SJCRH30 (cell line): Measurements from ENCODE around the gene DAAM2. TPM values are rescaled to one million over a fixed set of nuclear protein-coding genes. Genes with fewer than 3 reads are reported as not detected.

ENCODE experiments used
- DNase-seq, 2 experiments: peaks; one replicate each; pipeline ENCODE4 v3.0.0-alpha.2; 2015 to 2020
- H3K27ac ChIP-seq: fragments of 250-450 bp; sonication (Bioruptor Pico); 2 replicates; pipeline ENCODE4 v1.5.1; 2020; ENCODE audit warnings: mild to moderate bottlenecking, moderate library complexity
- H3K27me3 ChIP-seq: fragments of 250-450 bp; sonication (Bioruptor Pico); 2 replicates; pipeline ENCODE4 v1.5.1; 2020; ENCODE audit warnings: mild to moderate bottlenecking, moderate library complexity
- H3K36me3 ChIP-seq: fragments of 250-450 bp; sonication (Bioruptor Pico); 2 replicates; pipeline ENCODE4 v1.5.1; 2020; ENCODE audit warnings: mild to moderate bottlenecking, moderate library complexity
- H3K4me1 ChIP-seq: fragments of 250-450 bp; sonication (Bioruptor Pico); 2 replicates; pipeline ENCODE4 v1.5.1; 2020; ENCODE audit warnings: mild to moderate bottlenecking, moderate library complexity
- H3K4me3 ChIP-seq: fragments of 250-450 bp; sonication (Bioruptor Pico); 2 replicates; pipeline ENCODE4 v1.5.1; 2020; ENCODE audit warnings: mild to moderate bottlenecking, moderate library complexity
- H3K9me3 ChIP-seq: fragments of 250-450 bp; sonication (Bioruptor Pico); replicated peaks from 2 replicates; pipeline ENCODE4 v1.5.1; 2020; ENCODE audit warnings: mild to moderate bottlenecking, moderate library complexity
- total RNA-seq: library from RNA; depleted of rRNA; stranded (reverse); fragments of >200 nt; shearing (Covaris generic); gene quantifications from 2 replicates; pipeline ENCODE4 v1.2.3, GENCODE V29; 2014

Gene DAAM2
- total RNA-seq, 1 experiment from 2014 or later: 3.5 TPM

DNA sequence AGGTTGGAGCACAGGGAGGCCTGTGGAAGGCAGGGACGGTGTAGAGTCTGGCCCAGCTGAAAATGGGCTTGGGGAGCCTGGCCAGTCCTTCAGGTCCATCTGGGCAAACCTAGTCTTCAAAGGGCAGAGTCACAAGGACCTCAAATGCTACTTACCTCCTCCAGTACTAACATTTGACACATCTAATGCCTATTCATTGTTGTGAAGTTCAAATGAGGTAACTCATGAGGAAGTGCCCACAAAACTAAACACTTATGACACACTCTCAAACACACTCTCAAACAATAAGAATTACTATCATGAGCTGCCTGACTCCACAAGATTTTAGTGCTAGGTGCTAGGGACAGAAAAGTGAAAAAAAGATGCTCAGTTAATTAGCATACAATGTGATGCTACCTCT, 27.1 kb downstream of the DAAM2 start:
- Histone ChIP-seq H3K4me3 (no peak overlapping the region), H3K27ac (peak overlapping the region; percentile 32), H3K27me3 (no peaks in the 10 kb centered on the region), H3K9me3 (no peaks in the 10 kb centered on the region), H3K36me3 (no peaks in the 10 kb centered on the region), H3K4me1 (peaks cover 19% of the 10 kb centered on the region)
- DNase-seq: no peak

DNA sequence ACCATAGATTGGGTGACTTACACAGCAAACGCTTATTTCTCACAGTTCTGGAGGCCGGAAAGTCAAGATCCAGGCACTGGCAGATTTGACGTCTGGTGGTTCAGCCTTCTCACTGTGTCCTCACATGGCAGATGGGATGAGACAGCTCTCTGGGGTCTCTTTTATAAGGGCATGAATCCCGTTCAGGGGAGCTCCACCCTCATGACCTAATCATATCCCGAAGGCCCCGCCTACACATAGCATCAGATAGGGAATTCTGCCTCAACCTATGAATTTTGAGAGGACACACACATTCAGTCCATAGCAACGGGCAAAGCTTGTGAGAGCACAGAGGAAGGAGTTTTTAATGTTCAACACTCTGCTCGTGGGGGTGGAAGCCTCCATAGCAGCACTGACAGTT, 27.5 kb downstream of the DAAM2 start:
- DNase-seq: no peak
- H3K4me3 ChIP-seq: no peak overlapping the region
- no peaks in the 10 kb centered on the region for H3K27me3 ChIP-seq
- no peaks in the 10 kb centered on the region for H3K9me3 ChIP-seq
- peaks cover 22% of the 10 kb centered on the region for H3K4me1 ChIP-seq
- no peak overlapping the region; the same call in 1 of the 2 replicates for H3K27ac ChIP-seq
- no peaks in the 10 kb centered on the region for H3K36me3 ChIP-seq

DNA sequence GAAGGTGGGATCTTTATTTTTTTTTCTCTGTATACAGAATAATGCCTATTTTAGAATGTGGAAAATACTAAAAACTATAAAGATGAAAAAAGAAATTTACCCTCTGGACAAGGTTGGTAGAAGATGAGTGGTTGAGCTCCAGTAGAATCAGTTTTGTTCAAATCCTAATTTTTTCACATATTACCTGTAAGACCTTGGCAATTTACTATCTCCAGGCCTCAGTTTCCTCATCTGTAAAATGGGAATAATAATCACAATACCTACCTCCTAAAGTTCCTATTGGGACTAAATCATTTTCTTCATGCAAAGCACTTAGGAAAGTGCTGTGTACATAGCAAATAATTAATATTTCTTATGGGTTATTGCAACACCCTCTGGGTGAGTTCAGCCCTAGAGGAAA, 28.4 kb downstream of the DAAM2 start:
- no peak for DNase-seq
- Histone ChIP-seq H3K4me1 (peaks cover 23% of the 10 kb centered on the region), H3K9me3 (no peaks in the 10 kb centered on the region), H3K27ac (no peak overlapping the region), H3K36me3 (no peaks in the 10 kb centered on the region), H3K27me3 (no peaks in the 10 kb centered on the region), H3K4me3 (no peak overlapping the region)

DNA sequence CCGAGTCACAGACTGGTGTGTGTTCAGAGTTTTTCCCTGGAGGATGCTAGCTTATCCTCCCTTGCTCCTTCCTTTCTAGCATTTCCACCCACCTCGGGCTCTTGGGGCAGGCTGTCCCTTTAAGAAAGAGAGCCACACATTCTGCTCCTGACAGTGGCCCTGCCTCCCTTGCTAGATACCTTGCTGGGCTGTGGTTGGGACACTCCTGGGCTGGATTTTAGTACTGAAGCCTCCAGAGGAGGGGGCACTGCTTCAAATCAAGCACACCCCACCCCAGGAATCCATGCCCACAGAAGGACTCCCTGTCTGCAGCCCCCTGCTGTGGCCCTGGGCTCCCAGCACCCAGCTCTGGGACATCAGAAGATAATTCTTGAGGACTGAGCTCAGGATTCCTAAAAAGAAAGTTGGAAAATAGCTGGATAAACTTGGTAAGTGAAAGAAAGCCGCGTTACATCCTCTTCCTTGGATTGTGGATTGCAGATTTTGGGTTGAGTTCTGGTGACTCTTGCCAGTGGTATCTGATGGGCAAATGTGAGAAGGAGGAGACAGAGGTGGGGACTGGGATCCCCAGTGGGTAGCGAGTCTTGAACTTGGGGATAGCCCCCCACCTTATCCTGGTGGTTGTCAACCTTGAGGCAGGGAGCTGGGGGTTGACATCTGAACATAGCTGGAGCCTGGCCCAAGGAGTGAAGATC, 29.0 kb downstream of the DAAM2 start:
- Histone ChIP-seq H3K36me3 (no peaks in the 10 kb centered on the region), H3K4me1 (peaks cover 23% of the 10 kb centered on the region), H3K4me3 (no peak overlapping the region), H3K9me3 (no peaks in the 10 kb centered on the region), H3K27ac (no peak overlapping the region), H3K27me3 (no peaks in the 10 kb centered on the region)
- no peak for DNase-seq

DNA sequence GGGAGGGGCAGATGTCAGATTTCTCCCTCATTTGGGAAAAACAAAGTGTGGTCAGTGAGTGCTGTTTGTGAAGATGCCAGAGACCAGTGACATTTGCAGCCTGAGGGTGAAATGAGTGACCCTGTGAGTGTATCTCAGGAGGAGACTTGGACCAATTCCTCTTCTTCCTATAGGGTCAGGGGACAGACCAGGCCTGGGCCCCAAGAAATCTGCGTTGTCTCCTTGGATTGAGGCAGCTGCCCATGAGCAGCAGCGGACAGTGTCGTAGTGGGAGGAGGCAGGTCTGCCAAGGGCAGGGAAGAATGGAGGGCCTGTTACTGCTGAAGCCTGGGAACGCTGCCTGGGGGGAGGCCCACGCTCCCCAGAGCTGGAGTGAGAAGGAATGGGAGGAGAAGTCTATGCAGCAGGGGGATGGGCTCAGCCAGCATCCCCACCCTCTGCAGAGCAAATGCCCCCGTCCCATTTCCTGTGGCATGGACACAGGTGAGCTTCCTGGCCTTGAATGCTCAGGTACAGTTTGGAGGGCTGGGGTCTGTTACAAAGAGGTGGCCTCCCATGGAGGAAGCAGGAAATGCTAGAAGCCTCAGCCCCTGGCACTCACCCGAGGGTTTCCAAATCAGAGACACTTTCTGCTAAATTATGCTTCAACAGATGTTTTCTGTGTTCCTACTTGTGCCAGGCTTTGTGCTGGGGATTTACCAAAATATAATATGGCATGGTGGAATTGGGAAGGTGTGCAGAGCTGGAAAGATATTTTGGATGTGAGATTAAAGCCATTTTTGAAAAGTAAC, 29.8 kb downstream of the DAAM2 start:
- no peak for DNase-seq
- Histone ChIP-seq H3K4me1 (peaks cover 23% of the 10 kb centered on the region), H3K27ac (no peak overlapping the region), H3K4me3 (no peak overlapping the region), H3K36me3 (no peaks in the 10 kb centered on the region), H3K27me3 (no peaks in the 10 kb centered on the region), H3K9me3 (no peaks in the 10 kb centered on the region)

DNA sequence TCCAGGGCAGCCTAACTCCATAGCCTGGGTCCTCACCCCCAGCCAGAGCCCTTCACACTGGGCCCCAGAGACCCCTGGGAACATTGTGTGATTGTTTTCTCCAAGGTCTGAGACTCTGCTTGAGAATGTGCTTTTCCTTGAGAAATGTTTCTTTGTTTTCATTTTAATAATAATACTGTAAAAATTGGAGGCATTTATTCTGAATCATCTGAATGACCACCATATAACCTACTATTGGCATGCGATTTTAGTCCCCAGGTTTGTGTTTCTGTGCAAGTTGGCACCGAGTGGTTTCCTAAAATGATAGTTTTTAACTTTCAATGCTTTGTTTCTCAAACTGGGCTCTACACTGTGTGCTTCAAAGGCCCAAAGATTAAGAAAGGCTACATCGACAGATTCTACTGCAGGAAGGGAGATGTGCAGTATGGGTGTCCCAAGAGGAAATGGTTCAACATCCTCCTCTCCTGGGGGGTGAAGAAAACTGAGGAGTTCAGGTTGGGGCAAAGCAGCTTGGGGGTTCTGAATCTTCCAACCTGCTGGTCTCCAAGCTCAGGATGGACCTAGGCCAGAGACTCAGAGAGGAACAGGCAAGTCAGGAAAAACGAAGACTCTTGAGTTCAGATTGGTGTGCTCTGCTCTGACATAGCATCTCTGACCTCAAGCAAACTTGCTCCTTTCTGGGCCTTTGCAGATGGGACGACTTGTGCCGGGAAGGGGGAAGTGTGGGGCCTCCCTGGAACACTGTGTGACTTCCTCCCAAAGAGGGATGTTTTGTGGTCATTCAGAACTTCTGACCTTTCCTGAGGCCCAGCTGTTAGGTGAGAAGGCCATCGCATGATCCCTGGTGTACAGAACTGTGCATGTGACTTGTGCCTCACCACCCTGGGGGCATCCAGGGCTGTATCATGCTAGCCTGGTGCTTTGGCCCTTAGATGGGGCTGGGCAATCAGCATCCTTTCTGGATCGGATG, 31.0 kb downstream of the DAAM2 start:
- peak; percentile 7 to 32 for DNase-seq
- Histone ChIP-seq H3K27me3 (no peaks in the 10 kb centered on the region), H3K27ac (no peak overlapping the region), H3K4me3 (no peak overlapping the region), H3K36me3 (no peaks in the 10 kb centered on the region), H3K9me3 (no peaks in the 10 kb centered on the region), H3K4me1 (peaks cover 23% of the 10 kb centered on the region)

DNA sequence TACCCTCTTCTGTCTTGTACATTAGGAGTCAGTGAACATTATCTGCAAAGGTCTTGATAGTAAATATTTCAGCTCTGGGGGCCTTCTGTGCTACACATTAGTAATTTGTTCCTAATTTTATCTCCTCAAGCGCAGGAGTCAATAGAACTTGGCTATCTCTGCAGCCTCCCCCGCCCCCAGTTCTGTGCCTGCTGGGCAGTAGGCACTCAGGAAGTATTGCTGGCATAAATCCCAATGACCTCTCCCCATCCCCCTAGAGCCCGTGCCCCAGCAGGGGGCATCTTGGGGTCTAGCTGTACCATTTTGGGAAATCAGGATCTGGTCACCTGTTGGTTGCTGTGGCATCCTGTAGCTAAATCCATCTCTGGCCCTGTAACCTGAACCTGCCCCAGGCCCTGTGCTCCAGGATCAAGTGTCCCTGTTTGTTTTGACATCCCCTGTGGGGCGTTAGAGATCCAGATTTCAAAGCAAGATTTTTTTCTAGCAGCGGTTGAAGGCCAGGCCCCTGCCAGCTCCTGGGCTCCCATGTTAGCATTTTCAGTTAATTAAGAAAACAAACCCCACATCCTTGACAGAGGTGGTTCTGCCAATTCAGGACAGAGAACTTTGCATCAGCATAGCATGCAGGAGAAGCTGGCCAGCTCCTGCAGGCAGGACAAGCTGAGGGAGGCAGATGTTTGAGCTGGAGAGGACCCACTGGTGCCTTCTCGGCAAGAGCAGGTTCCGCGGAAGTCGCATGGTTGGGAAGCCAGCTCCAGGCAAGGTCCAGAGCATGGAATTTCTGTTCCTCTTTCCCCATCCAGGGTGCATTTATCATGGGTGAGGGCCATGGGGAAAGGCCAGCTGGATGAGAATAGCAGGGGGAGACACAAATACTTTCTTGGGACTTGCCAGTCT, 32.1 kb downstream of the DAAM2 start:
- Histone ChIP-seq H3K27me3 (no peaks in the 10 kb centered on the region), H3K9me3 (no peaks in the 10 kb centered on the region), H3K4me3 (no peak overlapping the region), H3K27ac (no peak overlapping the region), H3K36me3 (no peaks in the 10 kb centered on the region), H3K4me1 (peaks cover 17% of the 10 kb centered on the region)
- peak; percentile 16 to 55 for DNase-seq

DNA sequence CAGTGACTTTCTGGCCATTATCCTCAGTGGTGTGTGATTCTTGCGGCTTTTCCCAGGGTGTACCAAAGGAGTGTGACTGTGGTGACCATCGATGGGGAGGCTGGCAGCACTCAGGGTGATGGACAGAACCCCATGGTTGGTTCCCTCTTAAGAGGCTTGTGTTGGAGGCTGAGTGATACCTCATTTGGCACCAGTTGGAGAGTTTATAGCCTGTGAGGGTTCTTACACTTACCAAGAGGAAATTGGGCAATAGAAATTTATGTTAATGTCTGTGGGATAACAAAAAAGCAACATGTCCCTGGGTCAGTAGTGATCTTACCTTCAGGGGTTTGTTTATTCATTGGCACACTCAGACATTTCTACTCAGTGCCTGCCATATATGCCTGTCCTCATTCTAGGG, 37.2 kb downstream of the DAAM2 start:
- H3K9me3 ChIP-seq: no peaks in the 10 kb centered on the region
- H3K4me1 ChIP-seq: peaks cover 4% of the 10 kb centered on the region; the same call in 1 of the 2 replicates
- H3K27ac ChIP-seq: no peak overlapping the region
- DNase-seq: no peak
- H3K27me3 ChIP-seq: no peaks in the 10 kb centered on the region
- H3K4me3 ChIP-seq: no peak overlapping the region
- no peaks in the 10 kb centered on the region for H3K36me3 ChIP-seq

DNA sequence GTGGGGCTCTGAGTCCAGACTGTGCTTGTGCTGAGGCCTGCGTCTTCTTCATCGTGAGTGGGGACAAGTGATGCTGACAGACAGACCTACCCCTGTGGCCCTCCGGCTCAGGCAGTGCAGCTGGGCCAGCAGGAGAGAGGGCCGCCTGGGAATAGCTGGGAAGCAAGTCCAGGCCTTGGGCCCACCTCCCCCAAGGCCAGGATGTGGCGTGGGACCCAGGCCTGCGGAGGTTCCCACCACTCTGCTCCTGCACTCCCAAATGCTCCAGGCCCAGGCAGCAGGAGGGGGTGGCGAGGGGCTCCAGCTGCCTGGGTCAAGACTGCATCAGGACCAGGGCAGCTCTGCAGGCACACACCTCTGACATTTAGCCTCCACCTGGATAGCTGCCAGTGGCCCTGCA, 38.3 kb downstream of the DAAM2 start:
- Histone ChIP-seq H3K4me3 (no peak overlapping the region), H3K27me3 (no peaks in the 10 kb centered on the region), H3K36me3 (no peaks in the 10 kb centered on the region), H3K27ac (no peak overlapping the region), H3K9me3 (no peaks in the 10 kb centered on the region), H3K4me1 (no peaks in the 10 kb centered on the region)
- no peak for DNase-seq

DNA sequence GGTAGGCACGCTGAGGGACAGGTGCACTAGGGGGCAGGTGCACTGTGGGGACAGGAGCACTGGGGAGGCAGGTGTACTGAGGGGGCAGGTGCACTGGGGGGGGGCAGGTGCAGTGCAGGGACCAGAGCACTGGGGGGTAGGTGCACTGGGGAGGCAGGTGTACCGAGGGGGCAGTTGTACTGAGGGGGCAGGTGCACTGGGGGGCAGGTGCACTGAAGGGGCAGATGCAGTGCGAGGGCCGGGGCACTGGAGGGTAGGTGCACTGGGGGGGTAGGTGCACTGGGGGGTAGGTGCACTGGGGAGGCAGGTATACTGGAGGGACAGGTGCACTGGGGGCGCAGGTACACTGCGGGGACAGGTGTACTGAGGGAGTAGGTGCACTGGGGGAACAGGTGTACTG, 39.5 kb downstream of the DAAM2 start:
- Histone ChIP-seq H3K36me3 (no peaks in the 10 kb centered on the region), H3K27me3 (no peaks in the 10 kb centered on the region), H3K4me3 (no peak overlapping the region), H3K9me3 (no peaks in the 10 kb centered on the region), H3K27ac (no peak overlapping the region), H3K4me1 (no peaks in the 10 kb centered on the region)
- no peak for DNase-seq

DNA sequence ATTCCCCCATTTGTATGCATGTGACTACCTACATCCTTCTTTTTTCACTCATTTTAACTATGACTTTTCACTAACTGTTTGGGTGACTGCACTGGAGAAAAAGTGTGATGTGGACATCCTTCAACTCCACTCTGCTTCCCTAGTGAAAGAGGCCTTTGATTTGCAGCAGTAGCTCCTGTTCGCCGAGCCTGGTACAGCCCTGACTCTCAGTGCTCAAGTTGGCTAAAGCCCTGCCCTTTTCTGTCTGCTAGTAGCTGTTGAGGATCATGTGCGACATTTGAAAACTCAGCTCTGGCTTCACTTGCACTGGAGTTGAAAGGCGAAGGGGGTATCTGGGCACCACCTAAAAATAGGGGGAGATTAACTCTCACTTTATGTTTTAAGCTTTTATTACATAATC, 42.1 kb downstream of the DAAM2 start:
- Histone ChIP-seq H3K27ac (no peak overlapping the region), H3K4me1 (no peaks in the 10 kb centered on the region), H3K27me3 (no peaks in the 10 kb centered on the region), H3K36me3 (no peaks in the 10 kb centered on the region), H3K4me3 (no peak overlapping the region), H3K9me3 (no peaks in the 10 kb centered on the region)
- no peak for DNase-seq

DNA sequence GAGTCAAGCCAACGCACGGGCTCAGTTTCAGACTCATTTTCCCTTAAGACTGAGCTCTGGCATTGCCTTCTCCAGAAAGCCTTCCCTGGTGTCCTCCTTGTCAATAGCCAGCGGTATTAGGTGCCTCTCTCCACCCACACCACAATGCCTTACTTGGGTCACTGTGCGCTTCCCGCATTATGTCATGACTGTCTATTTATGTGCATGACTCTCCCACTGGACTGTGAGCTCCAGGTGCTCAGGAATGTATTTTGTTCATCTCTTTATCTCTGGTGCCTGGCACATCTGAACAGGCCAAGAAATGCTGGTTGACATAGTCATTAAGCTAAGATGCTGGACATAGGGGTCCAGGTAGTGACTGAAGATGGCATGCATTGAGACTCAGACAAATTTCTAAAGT, 42.7 kb downstream of the DAAM2 start:
- H3K9me3 ChIP-seq: no peaks in the 10 kb centered on the region
- no peak overlapping the region for H3K4me3 ChIP-seq
- H3K27me3 ChIP-seq: no peaks in the 10 kb centered on the region
- H3K4me1 ChIP-seq: no peaks in the 10 kb centered on the region
- no peak for DNase-seq
- H3K27ac ChIP-seq: no peak overlapping the region
- H3K36me3 ChIP-seq: no peaks in the 10 kb centered on the region

DNA sequence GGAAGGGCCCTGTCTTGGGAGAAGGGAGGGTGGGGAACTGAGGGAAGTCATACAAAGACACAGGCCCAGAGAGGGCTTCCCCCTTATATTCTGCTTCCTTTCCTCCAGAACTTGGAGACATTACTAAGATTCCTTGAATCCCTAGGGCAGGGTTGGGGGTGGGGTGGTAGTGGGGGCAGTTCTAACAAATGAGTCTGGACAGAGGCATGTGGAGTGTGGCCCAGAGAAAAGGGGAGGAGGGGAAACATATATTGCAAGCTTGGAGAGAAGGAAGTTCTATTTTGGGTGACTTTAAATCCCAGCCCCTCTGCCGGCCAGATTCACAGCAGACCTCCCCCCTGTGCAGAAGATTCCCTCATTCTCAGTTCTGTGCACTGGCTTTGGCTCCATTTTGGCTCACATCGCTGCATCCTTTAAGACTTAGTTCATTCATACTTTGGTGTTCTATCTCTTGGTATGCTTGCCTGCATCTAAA, 43.7 kb downstream of the DAAM2 start:
- no peaks in the 10 kb centered on the region for H3K36me3 ChIP-seq
- no peak overlapping the region for H3K27ac ChIP-seq
- no peaks in the 10 kb centered on the region for H3K4me1 ChIP-seq
- no peaks in the 10 kb centered on the region for H3K9me3 ChIP-seq
- DNase-seq: no peak
- no peak overlapping the region for H3K4me3 ChIP-seq
- no peaks in the 10 kb centered on the region for H3K27me3 ChIP-seq

DNA sequence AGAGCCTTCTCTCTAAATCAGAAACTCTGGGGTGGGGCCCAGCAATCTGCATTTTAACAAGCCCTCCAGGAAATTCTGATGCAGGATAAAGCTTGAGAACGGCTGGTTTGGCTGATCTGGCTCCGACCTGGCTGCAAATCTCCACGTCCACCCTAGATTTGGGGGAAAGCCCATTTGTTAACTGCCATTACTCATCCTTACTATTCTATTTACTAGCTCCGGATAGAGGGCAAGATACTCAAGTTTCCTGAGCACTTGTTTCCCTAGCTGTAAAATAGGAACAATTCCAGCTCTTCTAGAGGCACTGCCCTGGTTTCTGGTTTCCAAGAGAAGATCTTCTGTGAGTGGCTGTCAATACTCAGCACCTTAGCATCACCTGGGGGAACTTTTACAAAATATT, 44.4 kb downstream of the DAAM2 start:
- no peak for DNase-seq
- Histone ChIP-seq H3K4me1 (no peaks in the 10 kb centered on the region), H3K27ac (no peak overlapping the region), H3K27me3 (no peaks in the 10 kb centered on the region), H3K9me3 (no peaks in the 10 kb centered on the region), H3K36me3 (no peaks in the 10 kb centered on the region), H3K4me3 (no peak overlapping the region)
